ENCODE measurements around the gene DAAM2.

The DAAM2 gene

DNA sequence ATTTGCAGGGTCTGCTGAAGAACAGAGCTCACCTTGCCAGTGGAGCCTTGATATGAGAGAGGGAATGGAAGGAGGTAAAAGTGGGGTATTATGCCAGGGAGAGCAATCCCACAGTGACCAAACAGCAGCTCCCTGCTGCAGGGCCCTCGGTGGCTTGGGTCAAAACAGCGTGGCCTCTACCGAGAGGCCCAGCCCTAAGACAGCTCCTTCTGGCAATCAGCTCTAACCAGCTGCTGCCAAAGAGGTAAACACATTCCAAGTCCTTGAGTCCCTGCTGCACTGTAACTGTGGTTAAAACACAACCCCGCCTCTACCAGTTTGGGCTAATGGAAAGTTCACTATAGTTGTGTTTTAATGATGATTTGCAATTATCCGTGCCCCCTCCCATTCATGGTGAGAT, 1.4 kb upstream of the DAAM2 start:
- no peak for DNase-seq

DNA sequence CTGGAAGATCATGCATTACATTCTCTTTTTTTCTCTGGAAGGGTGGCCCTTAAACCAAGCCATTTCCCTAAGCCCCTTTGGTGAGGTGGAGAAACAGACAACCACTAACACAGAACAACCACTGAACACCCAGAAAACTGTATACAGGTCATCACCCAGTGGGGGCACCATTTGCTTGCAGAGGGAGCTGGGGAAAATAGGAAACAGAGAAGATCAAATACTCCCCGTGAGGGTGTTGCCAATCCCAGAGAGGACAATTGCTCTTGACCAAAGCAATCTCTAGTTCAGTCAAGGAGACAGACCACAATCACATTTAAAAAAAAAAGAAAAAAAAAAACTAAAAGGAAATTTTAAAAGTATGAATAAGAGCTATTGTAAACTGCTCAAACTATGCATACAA, 865 bp upstream of the DAAM2 start:
- DNase-seq = no peak

DNA sequence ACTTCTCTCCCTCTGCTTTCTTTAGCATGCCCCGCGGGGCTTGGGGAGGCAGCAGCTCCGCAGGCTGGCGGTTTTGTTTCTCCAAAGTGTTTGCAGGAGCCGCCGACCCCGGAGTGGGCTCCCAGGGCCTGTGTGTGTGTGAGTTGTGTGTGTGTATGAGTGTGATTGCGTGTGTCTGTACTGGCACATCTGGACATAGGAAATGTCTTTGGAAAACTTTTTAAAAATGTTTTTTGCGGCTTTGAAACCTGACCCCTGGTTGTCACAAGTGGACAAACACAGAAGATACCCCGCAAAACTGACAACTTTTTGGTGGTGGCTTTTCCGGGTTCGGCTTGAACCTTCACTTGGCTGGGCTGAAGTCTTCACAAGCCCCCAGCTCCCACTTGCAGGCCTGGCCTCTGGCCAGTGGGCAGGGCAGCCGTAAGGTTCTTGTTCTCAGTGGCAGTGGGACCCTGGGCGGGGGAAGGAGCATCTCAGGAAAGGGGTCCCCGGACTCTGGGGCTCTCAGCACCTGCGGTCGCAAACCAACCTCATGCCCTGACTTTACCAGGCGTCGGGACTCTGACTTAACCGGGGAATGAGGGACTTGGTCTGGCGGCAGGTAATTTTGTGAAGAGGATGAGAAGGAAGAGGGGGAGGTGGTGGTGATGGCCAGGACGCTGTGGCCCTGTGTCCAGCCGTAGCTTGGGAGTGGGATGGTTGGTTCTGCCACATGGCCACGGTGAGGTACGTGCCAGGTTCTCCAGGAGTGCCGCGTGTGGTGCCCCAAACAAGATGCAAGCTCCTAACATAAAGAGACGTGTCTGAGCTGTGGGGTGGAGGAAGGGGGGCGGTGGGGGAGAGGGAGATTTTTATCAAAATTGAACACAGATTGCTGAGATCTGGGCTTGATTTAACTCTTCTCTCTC, 619 bp downstream of the DAAM2 start:
- DNase-seq = no peak

DNA sequence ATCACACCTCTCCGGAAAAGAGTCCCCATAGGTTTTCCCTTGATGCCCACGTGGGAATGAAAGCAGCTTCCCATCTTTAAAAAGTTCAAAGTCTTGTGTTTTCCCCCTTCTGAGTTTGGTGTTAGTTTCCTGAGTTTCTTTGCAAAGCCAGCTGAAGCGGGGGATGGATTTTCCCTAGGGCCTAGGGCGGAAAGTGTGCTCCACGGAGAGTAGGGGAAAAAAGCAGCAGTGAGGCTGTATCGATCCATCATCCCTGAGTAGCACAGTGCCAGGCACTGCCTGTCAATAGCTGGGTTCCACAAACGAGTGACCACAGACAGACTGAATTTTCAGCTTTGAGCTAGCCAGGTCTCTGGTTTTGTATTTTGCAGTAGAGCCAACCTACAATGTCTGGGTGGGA, 1.3 kb downstream of the DAAM2 start:
- DNase-seq = no peak

DNA sequence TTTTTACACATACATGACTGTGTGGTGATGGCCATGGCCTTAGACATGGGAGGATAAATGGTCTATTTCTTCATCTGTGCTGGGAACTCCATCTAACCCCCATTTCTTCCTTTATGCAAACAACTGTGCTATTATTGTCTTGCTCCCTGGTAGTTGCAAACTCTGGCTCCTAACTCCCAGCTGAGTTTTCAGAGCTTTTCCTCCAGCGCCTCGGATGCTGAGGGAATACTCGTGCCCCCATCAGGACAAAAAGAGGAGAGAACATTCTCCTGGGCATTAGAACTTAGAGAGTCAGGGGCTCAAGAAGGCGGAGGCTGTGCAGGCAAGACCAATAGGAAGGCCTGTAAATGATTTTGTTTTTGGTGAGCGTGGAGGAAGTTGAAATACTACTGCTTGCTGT, 2.1 kb downstream of the DAAM2 start:
- no peak for DNase-seq

DNA sequence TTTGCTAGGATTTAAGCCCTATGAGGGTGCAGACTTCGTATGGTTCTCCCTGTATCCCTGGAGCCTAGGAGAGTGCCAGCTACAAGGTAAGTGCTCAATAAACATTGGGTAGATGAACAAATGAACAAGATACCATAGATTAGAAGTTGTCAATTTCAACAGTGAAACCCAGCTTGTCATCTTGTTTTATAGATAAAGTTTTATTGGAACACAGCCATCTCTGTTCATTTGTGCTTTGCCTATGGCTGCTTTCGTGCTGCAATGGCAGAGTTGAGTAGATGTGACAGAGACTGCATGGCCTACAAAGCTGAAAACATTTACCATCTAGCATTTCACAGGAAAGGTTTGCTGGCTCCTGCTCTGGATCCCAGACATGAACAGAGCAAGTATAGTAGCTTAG, 5.6 kb downstream of the DAAM2 start:
- DNase-seq = no peak

DNA sequence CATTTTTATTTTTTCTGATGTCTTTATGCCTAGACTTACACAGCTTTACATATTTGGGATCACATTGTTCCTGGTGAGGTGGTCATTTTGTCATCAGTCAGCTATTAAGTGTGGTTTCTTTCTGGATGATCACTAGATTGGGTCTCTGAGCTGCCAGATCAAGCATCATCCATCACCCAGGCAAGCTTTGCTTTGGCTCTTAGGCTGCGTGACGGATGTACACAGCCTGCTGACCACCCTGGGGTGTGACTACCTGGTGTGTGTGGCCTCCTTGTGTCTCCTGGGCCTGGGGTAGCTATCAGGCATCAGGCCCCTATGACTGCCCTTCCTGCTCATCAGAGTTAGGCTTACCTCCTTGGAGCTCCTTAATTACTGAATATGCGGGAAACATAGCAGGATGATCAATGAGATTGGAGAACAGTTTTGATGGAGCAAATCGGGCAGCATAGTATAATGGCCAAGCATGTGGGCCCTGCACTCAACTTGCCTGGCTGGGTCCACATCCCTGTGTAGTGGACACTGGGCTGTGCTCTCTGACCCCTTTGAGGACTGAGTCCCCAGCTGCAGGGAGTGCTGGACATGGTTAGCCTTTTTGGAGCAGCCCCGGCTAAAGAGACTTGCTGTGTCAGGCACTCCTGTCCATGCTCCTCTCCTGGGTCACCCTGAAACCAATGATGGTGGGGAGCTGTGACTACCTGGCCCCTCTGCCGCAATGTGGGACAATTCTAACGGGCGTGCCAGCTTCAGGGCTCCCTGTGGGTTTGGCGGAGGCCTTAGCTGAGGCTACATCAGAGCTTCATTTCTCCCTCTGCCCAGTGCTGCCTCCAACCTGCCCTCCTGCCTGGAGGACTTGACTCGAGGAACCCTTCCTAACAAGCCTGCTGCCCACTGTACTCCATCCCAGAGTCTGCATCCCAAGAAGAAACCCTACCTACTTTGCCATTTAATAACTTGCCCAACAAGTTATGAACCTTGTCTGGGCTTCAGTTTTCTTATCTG, 8.2 kb downstream of the DAAM2 start:
- DNase-seq = no peak

DNA sequence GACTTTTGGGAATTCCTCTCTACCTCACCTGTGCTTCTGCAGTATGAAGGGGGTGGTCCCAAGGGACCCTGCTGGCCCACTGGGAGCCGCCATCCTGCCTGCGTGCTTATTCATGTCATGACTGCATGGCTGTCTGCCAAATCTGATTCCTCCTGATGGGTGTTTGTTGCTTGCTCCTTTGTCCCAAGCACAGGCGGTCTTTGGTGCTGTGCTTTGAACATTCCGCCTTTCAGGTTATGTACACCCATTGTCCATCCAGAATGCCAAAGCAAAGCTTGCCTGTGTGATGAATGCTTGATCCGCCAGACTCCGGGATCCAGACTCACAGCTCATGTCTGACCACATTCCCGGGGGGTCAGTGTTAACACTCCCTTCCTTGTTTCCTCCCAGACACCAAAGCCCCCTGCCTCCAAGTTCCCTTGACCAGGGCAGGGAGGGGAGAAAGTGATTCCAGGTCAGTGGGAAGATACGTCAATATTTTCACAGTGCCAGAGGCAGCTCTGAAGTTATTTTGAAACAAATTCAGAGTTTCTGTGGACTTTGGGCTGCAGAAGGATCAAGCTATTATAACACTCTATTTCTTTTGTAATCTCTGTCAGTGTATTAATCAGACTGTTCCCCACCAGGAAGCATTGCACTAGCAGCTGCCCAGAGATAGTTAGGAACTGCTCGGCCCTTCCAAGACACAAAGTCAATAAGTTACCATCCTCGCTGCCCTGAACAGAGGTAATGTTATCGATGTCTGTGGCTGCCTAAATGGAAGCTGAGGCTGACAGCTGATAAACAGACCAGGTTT, 9.5 kb downstream of the DAAM2 start:
- DNase-seq = no peak

DNA sequence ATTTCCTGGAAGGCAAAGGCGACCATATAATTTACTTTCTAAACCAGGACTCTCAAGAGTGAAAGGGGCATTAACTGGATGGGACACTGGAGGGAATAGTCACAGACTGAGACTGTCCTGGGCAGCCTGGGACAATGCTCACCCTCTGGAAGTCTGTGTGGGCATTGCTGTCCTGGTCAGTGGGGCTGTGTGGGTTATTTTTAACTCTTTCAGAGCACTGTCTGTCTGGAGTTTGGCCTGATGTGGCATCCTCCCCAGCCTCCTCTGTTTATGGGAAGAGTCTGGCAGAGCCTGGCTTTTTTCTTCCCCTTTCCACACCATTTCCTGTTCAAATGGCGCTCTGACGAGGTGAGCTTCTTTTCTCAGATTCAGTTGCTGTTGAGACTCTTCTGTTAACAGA, 11.7 kb downstream of the DAAM2 start:
- DNase-seq = no peak

DNA sequence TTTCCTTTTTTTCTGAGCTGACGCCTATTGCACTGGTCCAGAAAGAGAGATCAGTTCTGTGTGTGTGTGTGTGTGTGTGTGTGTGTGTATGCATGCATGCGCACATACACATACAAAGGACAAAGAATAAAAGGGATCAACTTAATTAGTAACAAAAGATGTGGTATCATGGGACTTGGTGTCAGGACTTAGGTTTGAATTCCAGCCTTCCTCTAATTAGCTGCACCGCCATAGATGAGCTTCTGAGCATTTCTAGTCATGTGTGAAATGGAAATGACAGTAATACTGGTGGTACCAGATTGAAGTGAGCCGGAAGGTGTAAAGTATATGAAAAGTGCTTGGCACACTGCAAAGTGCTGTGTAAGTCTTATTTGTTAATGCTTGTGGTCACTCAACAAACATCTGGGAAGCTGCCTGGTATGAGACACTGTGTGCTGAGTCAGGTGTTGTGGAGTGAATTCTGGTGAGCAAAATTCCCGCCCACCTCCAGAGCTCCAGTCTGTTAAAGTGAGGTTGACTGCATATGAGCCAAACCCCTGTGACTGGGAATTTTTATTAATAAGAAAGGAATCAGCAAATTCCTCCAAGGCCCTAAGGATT, 12.4 kb downstream of the DAAM2 start:
- no peak for DNase-seq

DNA sequence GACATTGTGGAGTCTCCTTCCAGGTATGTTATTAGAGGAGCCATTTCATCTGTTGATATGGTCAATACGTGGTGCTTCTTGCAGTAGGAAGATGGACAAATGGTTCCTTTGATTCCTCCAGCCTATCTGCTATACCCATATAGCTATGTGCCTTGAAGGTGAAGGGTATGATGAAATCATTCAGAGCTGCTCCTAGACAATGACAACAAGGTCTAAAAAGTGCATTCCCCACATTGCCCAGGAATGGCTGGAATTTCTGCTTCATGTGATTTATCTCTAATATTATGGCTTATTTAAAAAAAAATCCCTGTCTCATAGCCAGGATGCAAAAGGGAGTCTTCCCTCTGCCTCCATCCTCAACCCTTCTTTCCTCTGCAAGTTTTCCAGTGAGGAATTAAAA, 14.1 kb downstream of the DAAM2 start:
- DNase-seq = no peak

DNA sequence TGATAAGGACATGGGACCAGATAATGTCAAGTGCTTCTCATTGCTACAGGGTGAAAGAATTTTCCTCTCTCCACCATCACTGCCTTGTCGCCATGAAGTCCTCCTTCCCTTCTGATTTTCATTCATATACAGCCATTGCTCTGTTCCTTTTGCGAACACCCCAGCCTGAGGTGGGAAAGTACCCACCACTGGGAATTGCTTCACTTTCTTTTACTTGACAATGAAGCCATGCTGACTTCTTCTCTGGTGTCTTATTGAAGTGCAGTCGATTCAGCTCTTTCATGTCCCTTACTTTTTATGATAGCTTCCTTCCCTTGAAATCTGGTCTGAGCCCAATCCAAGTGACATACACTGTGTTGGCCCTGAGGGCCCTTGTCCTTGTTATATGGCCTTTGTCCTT, 16.2 kb downstream of the DAAM2 start:
- DNase-seq = no peak

DNA sequence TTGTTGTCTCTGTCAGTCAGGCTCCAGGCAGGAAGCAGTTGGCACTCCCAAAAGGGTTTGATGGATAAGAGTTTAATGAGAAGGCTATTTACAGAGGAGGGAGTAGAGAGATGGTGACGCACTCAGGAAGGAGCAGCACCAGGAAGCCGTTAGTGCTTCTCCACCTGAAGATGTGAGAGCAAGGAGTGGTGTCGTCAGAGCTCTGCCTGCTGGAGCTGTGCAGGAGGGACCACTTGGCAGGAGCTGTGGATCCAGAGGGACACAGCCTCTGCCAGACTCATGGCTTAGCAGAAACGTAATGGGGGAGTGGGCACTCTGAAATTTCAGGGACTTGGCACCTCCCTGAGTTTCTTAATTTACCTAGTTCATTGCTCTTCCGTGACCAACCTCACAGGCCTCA, 16.8 kb downstream of the DAAM2 start:
- DNase-seq = no peak

DNA sequence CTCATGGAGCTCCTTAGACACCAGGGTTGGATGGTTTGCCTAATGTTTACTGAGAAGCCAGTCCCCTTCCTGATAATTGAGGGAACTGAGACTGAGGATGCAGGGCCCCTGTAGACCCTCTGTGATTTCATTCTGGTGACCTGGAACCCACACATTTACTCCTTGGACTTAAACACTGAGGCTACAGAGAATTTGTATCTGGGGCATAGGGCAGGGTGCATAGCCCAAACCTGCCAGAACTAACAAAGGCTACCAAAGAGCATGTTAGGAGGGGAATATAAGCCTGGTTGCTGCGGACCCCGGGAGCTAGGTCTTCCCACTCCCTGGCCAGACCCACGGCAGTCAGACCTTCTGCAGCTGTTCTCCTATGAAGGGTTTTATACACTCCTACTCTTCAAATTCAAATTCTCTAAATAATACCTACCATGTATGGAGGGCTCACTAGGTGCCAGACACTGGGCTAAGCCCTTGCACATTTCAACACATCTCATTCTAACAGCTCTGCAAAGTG, 19.7 kb downstream of the DAAM2 start:
- DNase-seq = no peak

DNA sequence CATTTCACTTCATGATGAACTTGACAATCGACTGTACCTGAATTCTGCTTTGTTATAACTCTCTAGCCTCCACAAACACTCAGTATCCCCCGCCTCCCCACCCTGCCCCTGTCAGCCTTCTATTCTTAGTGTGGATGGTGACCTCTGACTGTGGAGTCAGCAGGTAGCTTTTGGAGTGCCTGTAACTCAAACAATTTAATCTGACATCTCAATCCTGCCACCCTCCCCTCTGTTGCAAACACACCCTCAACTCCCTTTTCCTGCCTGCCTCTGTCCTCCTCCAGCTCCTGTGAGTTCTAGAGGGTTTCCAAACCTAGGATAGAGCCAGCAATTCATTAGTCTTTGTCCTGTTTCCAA, 20.3 kb downstream of the DAAM2 start:
- DNase-seq = no peak

DNA sequence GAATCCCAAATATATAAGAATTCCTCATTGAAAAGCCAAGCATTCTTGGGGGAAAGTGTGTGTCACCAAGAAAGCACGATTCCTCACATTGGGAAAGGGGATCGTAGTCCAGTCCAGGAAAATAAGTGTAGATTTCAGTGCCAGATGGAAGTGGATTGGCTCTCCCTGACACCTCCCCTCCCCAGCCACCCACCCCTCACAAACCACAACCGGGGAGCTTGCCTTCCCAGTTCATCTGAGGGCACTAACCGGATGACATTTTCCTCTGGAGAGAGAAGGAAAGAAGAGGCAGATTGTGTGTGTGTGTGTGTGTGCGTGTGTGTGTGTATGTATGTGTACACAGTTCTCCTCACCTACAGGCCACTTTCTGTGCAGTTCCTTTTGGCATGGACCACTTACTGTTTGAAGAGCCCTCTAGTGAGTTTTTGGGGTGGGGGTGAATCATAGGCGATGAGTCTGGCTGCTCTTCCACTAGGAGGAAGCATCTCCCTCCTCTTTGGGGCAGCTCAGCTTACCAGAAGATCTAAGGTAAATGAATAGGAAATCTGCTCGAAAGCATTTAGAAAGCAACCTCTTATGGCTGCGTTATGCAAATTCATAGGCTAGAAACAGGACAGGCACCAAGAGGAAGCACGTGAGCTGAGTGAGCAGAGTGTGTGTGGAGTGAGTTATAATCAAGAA, 20.8 kb downstream of the DAAM2 start:
- DNase-seq = no peak

DNA sequence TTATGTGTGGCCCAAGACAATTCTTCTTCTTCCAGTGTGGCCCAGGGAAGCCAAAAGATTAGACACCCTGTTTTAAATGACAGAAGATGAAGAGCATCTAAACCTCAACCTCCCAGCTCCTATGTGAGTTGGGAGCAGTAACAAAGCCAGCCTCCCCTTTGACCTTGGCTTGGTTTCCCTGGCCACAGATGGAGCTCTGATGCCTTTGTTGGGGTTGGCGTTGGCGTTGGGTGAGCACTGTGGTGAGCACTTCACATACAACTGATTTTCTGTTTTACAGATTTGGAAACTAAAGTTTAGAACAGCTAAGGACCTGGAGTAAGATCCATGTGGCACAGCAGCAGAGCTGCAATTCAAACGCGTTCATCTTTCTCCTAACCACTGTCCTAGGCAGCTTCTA, 22.1 kb downstream of the DAAM2 start:
- DNase-seq = no peak

DNA sequence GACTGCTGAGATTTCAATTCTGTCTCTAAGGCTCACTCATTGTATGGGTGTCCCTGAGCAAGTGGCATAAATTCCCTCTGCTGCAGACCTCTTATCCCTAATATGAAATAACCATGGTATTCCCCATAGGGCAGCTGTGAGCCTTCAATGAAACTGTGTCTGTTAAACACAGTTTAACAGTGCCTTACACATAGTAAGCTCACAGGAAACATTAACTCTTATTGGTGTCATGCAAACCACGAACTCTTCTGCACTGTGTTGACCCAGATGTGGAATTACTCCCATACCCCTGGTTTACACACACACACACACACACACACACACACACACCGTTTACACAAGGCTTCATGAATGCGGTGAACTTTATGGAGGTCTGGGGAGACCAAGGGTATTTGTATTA, 23.2 kb downstream of the DAAM2 start:
- DNase-seq = no peak

DNA sequence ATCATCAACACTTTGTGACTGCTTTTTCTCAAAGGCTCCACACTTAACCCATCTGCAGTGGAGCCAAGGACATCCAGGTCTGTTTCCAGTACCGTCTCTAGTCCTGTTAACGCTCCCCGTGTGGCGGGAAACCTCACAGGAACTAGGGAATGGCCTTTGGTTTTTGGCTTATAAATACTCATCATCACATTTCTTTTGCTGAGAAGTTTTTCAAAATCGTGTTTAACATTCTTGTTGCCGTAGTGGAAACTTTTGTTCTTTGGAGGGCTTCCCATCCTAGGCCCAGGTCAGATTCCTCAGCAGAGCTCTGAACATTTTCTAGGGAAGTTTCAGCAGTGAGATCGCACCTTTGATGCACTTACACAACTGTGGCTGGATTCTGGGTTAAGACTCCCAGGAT, 24.6 kb downstream of the DAAM2 start:
- DNase-seq = no peak

DNA sequence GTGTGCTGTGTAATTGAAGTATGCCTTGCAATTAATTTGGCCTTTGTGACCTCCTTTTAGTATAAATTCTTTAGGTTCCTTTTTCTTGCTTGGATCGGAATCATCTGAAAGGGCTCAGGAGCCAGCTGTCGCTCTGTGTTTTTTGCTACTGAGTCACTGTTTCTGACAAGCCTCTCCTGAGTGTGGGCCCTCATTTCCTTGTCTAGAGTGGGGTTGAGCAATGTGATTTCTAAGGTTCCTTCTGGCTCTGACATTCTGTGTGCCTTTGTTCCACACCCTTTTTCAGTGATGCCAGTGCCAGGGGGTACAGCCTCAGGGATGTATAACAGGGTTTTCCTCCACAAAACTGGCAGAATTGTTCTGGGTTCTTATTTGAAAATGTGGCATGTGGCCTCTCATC, 26.5 kb downstream of the DAAM2 start:
- DNase-seq = no peak

DNA sequence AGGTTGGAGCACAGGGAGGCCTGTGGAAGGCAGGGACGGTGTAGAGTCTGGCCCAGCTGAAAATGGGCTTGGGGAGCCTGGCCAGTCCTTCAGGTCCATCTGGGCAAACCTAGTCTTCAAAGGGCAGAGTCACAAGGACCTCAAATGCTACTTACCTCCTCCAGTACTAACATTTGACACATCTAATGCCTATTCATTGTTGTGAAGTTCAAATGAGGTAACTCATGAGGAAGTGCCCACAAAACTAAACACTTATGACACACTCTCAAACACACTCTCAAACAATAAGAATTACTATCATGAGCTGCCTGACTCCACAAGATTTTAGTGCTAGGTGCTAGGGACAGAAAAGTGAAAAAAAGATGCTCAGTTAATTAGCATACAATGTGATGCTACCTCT, 27.1 kb downstream of the DAAM2 start:
- DNase-seq = no peak

DNA sequence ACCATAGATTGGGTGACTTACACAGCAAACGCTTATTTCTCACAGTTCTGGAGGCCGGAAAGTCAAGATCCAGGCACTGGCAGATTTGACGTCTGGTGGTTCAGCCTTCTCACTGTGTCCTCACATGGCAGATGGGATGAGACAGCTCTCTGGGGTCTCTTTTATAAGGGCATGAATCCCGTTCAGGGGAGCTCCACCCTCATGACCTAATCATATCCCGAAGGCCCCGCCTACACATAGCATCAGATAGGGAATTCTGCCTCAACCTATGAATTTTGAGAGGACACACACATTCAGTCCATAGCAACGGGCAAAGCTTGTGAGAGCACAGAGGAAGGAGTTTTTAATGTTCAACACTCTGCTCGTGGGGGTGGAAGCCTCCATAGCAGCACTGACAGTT, 27.5 kb downstream of the DAAM2 start:
- DNase-seq = no peak

All from CD4-positive, alpha-beta T cell treated with Interleukin-10 for 1 hour (primary cell).